Measurements from ENCODE around the gene CRIP2. TPM values are rescaled to one million over a fixed set of nuclear protein-coding genes. Genes with fewer than 3 reads are reported as not detected.

Gene CRIP2
- total and polyA plus RNA-seq, 4 donors: 4.3 to 40.0 (median 20.7) TPM

GRCh38 chr14:105503935-105504692 is 29.5 kb downstream of the CRIP2 start:
- WGBS: 79% methylated on average over 29 of the region's 29 CpGs

GRCh38 chr14:105505101-105505500 is 30.5 kb downstream of the CRIP2 start:
- 89% methylated on average over 16 of the region's 16 CpGs for WGBS
- DNase-seq (ENCODE audit: low spot score): no peak

More at GRCh38 chr14:105503935-105504692, 29.5 kb downstream of the CRIP2 start:
- peaks cover 0 to under 1% (median 0%) of the 10 kb centered on the region in 4 donors for H3K4me1 ChIP-seq (ENCODE audit: control insufficient read depth in 4 of 4, insufficient read depth in 4 of 4, low read length in 3 of 4)
- no peak for DNase-seq (ENCODE audit: low spot score)
- TF ChIP-seq HNF4G (IDR thresholded peaks at IDR 0.05) (no peak), NR2F2 (IDR thresholded peaks at IDR 0.05) (no peak), TAF1 (conservative IDR thresholded peaks at IDR 0.05) (no peak), EGR1 (IDR thresholded peaks at IDR 0.05; ENCODE audit: low read depth in 2 of 2) (no peak), FOXA2 (IDR thresholded peaks at IDR 0.05) (no peak), REST (IDR thresholded peaks at IDR 0.05) (no peak), YY1 (IDR thresholded peaks at IDR 0.05) (no peak), GABPA (IDR thresholded peaks at IDR 0.05 in 1 of 2, conservative IDR thresholded peaks at IDR 0.05 in 1 of 2) (no peak), RXRA (IDR thresholded peaks at IDR 0.05) (no peak), MAX (IDR thresholded peaks at IDR 0.05) (no peak)
- no peaks in the 10 kb centered on the region for H3K36me3 ChIP-seq (ENCODE audit: control insufficient read depth in 4 of 4, insufficient read depth in 3 of 4, low read depth in 1 of 4, low read length in 3 of 4)
- no peak overlapping the region for H3K27ac ChIP-seq (ENCODE audit: low read depth in 1 of 2, low read length in 2 of 2)
- H3K4me3 ChIP-seq (ENCODE audit: low read depth in 1 of 3, low read length in 3 of 3): no peak overlapping the region
- no peak overlapping the region for H3K9ac ChIP-seq (ENCODE audit: low read depth in 1 of 2, low read length in 2 of 2)
- H3K9me3 ChIP-seq (ENCODE audit: control insufficient read depth in 4 of 4, low read length in 3 of 4): no peaks in the 10 kb centered on the region
- no peaks in the 10 kb centered on the region for H3K27me3 ChIP-seq (ENCODE audit: control insufficient read depth in 4 of 4, insufficient read depth in 4 of 4, low read length in 3 of 4)

GRCh38 chr14:105507247-105507646 is 32.6 kb downstream of the CRIP2 start:
- no peaks in the 10 kb centered on the region for H3K9me3 ChIP-seq (ENCODE audit: control insufficient read depth in 4 of 4, low read length in 3 of 4)
- no peak overlapping the region for H3K4me3 ChIP-seq (ENCODE audit: low read depth in 1 of 3, low read length in 3 of 3)
- 76% methylated on average over 17 of the region's 17 CpGs for WGBS
- no peak overlapping the region for H3K9ac ChIP-seq (ENCODE audit: low read depth in 1 of 2, low read length in 2 of 2)
- H3K27me3 ChIP-seq (ENCODE audit: control insufficient read depth in 4 of 4, insufficient read depth in 4 of 4, low read length in 3 of 4): no peaks in the 10 kb centered on the region
- DNase-seq (ENCODE audit: low spot score): no peak
- no peaks in the 10 kb centered on the region for H3K36me3 ChIP-seq (ENCODE audit: control insufficient read depth in 4 of 4, insufficient read depth in 3 of 4, low read depth in 1 of 4, low read length in 3 of 4)
- TF ChIP-seq CTCF (IDR thresholded peaks at IDR 0.05; ENCODE audit: low read depth, low read length, missing input control): no peak
- no peak for TF ChIP-seq RAD21 (IDR thresholded peaks at IDR 0.05)
- no peak for TF ChIP-seq GABPA (IDR thresholded peaks at IDR 0.05 in 1 of 2, conservative IDR thresholded peaks at IDR 0.05 in 1 of 2)
- TF ChIP-seq NR2F2 (IDR thresholded peaks at IDR 0.05): no peak
- TF ChIP-seq FOXA2 (IDR thresholded peaks at IDR 0.05): no peak
- TF ChIP-seq REST (IDR thresholded peaks at IDR 0.05): no peak
- TF ChIP-seq HNF4G (IDR thresholded peaks at IDR 0.05): no peak
- no peaks in the 10 kb centered on the region for H3K4me1 ChIP-seq (ENCODE audit: control insufficient read depth in 4 of 4, insufficient read depth in 4 of 4, low read length in 3 of 4)
- H3K27ac ChIP-seq (ENCODE audit: low read depth in 1 of 2, low read length in 2 of 2): no peak overlapping the region

More at GRCh38 chr14:105505101-105505500, 30.5 kb downstream of the CRIP2 start:
- H3K27ac ChIP-seq (ENCODE audit: low read depth in 1 of 2, low read length in 2 of 2): no peak overlapping the region
- H3K4me1 ChIP-seq (ENCODE audit: control insufficient read depth in 4 of 4, insufficient read depth in 4 of 4, low read length in 3 of 4): no peaks in the 10 kb centered on the region
- H3K9ac ChIP-seq (ENCODE audit: low read depth in 1 of 2, low read length in 2 of 2): no peak overlapping the region
- no peaks in the 10 kb centered on the region for H3K9me3 ChIP-seq (ENCODE audit: control insufficient read depth in 4 of 4, low read length in 3 of 4)
- H3K27me3 ChIP-seq (ENCODE audit: control insufficient read depth in 4 of 4, insufficient read depth in 4 of 4, low read length in 3 of 4): no peaks in the 10 kb centered on the region
- no peaks in the 10 kb centered on the region for H3K36me3 ChIP-seq (ENCODE audit: control insufficient read depth in 4 of 4, insufficient read depth in 3 of 4, low read depth in 1 of 4, low read length in 3 of 4)
- TF ChIP-seq RAD21 (IDR thresholded peaks at IDR 0.05) (no peak), MAX (IDR thresholded peaks at IDR 0.05) (no peak), YY1 (IDR thresholded peaks at IDR 0.05) (no peak), HNF4A (conservative IDR thresholded peaks at IDR 0.05) (no peak)
- H3K4me3 ChIP-seq (ENCODE audit: low read depth in 1 of 3, low read length in 3 of 3): no peak overlapping the region

Data from liver (tissue), 9 donors.